GM18511 (cell line): ENCODE data around the gene GULP1.

ENCODE experiments used
- ATAC-seq: cut with Tn5 transposase; IDR thresholded peaks from one replicate; pipeline ENCODE4 v1.9.1; 2021; ENCODE audit warnings: mild to moderate bottlenecking, moderate library complexity; ENCODE audit not compliant: unreplicated experiment

The GULP1 gene

GRCh38 chr2:188414869-188415753 is 123.4 kb downstream of the GULP1 start:
- ATAC-seq: no peak

DNA sequence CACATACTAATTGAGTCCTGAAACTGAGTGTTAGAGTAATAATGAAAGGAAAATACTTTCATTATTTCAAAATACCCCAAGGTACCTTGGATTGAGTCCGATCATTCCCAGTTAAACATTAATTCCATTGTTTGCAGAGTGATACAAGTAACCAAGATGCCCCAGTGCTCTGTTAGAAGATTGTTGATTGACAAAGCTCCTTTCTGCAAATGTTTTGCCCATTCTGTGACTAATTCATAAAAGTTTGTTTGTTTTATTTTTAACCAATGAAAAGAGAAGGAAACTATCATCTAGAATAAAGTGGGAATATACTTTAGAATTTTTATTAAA is 124.0 kb downstream of the GULP1 start:
- ATAC-seq: peak; percentile 68

- peak; percentile 58 for ATAC-seq
Measured at GRCh38 chr2:188416367-188416766, 124.7 kb downstream of the GULP1 start.

DNA sequence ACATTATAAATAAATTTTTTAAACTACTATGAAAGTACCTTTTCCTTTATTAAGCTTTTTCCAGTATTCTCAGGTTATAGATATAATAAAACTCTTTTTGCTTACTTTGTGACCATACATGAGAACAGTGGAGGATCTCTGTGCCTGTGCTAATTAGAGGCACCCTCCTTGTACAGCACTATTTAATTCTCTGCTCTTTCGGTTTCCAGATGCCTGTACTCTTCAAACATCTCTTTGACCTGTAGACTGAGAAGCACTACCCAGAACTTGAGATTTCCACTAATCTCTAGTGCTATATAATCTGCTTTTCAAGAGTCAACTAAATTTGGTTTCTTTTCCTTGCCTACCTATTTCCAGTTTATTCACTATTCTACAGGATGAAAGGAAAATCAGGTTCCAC is 131.1 kb downstream of the GULP1 start:
- ATAC-seq: no peak

DNA sequence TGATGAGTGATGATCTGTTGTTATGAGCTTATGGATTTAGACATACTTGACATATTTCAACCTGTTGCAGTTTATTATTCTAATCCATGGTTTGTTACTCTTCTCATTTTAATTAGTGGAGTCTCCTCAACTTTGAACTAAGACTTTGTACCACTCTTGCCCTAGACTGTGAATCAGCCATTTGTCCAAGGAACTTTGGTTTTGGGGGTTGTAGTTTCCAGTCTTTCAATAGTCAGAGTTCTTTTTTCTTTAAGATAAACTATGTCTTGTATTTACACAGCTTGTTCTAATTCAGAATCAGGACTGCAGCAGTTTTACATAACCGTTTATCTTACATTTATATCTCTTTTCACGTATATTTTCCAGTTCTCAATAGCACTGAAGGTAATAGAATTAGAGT is 133.6 kb downstream of the GULP1 start:
- no peak for ATAC-seq

DNA sequence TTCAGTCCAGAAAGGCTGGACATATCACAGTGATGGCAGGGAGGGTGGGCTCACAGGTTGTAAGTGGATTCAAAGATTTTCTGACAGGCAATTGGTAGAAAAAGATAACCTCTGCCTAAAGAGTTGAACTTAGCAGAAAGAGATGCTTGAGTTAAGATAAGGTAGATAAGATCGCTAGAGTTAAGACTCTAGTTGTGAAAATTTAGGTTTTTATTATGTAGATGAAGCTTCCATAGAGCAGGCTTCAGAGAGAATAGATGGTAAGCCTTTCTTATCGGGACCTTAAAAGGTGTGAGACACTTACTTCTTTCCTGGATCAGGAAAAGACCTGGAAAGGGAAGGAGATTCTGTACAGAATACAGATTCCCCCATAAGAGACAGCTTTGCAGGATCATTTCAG is 134.4 kb downstream of the GULP1 start:
- no peak for ATAC-seq

- no peak for ATAC-seq
Measured at GRCh38 chr2:188430705-188431104, 139.0 kb downstream of the GULP1 start.

DNA sequence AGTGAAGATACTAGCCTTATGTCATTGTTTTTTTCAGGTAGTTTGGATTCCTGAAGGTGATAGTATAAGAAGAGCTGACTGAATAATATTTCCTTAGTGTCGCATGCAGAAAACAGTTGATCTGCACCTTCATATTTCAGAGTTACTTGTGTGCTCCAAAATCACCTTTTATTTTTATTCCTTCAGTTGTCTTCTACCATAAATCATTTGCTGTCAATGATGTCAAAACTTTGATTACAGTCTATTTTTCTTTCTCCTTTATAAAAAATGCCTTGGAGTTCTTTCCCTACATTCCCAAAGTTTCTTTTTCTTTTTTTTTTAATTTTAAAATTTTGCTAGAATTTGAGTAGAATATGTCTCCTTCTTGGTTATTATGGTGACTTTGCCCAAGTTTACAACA is 142.3 kb downstream of the GULP1 start:
- ATAC-seq: no peak

GRCh38 chr2:188435115-188435514 is 143.4 kb downstream of the GULP1 start:
- no peak for ATAC-seq

DNA sequence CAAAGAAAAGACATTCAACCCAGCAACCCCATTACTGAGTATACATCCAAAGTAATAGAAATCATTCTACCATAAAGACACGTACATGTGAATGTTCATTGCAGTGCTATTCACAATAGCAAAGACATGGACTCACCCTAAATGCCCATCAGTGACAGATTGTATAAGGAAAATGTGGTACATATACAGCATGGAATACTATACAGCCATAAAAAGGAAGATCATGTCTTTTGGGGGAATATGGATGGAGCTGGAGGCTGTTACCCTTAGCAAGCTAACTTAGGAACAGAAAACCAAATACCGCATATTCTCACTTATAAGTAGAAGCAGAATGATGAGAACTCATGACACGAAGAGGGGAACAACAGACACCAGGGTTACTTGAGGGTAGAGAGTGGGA is 145.9 kb downstream of the GULP1 start:
- ATAC-seq: no peak

GRCh38 chr2:188439986-188440385 is 148.3 kb downstream of the GULP1 start:
- ATAC-seq: no peak

DNA sequence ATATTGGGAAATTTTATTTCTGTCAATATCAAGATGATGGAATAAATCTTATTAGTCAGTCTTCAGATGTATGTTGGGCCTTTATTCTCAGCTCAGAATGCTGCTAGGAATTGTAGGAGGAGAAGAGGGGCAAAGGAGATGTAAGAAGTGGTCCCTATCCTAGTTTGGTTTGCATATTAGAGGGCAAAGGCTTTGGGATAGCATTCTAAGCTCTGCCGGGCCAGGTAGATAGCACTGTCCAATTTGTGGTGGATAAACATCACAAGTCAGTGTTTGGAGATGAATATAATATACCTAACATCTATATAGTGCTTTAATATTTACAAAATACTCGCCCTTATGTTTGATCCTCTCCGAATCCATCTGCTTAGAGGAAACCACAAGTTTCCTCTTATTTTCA is 149.2 kb downstream of the GULP1 start:
- no peak for ATAC-seq

DNA sequence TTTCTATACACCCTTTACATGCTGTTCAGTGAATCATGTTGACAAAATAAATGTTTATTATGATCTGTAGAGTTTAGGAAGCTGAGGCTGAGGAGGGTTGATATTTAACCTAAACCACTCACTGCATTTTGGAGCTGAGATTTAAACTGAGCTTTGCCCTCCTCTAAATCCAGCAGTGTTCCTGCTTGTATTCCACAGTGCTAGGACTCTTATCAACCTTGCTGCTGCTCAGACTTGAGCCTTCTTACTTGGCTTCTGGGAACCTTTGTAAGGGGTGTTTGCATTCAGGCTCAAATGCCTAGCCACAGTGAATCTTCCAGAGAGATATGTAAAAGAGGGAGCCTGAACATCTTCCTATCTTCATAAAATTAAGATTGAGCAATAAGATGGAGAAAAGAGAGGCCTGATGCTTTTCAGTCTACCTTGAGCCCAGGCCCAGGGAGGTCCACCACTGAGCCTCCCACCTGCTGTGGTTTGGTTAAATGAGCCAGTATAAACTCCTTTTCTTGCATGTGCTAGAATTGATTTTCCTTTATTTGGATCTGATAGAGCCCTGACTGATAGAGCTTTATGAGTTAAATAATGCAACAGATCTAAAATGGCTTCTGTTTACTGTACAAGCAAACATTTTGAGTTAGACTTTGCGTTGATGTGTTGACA is 149.7 kb downstream of the GULP1 start:
- ATAC-seq: no peak

DNA sequence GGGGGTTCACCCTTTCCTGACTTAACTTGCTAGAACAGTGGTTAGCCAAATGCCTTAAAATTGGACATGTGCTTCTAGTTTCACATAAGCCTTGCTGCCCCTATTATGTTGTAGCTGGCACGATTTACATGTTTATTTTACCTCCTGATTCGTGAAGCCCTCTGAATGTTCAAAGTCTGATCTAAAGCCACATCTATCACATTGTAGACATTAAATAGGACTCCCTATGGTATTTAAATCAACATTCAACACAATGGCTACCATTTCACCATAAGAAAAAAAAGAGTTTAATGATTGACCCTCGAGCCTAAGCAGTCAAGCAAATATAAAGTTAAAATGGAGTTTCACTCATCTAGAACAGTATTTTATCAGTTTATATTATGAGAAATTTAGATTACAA is 151.5 kb downstream of the GULP1 start:
- ATAC-seq: no peak

DNA sequence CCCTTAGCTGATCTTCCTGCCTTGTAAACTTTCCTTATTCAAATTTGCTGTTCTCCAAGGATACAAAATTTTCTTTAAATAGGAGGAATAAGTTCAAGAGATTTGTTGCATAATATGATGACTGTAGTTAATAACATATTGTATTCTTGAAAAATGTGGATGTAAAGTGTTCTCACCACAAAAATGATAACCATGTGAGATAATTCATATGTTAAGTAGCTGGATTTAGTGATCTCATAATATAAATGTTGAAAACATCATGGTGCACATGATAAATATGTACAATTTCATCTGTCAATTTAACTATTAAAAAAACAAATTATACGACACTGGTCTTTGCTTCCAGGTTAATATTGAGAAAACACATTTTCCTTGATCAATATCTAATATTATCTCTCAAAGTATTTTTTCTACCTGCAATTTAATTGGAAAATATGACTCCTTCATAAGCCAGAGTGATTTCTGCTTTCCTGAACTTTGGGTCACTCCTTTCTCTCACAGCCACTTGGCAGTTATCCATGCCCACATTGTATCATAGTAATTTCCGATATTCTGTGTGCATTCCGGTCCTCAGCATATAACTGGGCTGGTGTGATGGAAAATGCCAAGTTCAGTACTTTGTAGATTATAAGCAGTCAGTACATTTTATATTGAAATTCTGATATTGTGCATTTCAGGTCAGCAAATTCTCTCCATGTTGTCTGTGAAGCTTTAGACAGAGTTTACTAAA is 152.6 kb downstream of the GULP1 start:
- ATAC-seq: no peak

DNA sequence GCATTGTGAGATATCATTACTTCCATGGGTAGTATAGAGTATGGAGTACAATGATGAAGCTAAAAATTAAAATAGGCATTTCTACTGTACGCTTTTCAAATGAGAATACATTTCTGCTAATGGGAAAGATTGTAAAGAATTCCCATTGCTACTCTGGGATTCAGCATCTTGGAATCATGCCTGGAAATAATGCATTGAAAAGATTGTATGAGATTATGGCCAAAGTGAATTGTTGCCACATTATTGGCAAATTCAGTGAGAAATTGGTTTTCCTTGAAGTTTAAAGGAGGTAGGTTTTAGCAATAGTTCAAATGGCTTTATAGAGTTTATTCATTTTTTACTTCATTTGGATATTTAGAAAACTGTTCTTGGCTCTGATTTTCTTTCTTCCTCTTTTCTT is 157.9 kb downstream of the GULP1 start:
- ATAC-seq: no peak

DNA sequence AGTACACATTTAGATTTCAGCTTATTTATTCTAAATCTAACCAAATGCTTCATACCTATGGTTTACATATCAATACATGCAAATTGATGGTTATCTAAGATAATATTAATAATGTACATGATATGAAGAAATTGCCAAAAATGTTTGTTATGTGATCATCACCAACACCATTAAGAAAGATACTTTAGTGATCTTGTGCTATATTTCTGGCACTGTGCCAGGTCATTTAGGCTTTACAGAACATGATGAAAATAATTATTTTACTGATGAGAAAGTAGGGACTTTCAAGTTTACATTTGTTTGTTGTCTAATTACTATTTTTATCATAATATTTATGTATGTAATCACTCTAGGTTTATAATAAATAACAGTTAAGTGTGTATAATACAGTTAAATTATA is 158.3 kb downstream of the GULP1 start:
- no peak for ATAC-seq

DNA sequence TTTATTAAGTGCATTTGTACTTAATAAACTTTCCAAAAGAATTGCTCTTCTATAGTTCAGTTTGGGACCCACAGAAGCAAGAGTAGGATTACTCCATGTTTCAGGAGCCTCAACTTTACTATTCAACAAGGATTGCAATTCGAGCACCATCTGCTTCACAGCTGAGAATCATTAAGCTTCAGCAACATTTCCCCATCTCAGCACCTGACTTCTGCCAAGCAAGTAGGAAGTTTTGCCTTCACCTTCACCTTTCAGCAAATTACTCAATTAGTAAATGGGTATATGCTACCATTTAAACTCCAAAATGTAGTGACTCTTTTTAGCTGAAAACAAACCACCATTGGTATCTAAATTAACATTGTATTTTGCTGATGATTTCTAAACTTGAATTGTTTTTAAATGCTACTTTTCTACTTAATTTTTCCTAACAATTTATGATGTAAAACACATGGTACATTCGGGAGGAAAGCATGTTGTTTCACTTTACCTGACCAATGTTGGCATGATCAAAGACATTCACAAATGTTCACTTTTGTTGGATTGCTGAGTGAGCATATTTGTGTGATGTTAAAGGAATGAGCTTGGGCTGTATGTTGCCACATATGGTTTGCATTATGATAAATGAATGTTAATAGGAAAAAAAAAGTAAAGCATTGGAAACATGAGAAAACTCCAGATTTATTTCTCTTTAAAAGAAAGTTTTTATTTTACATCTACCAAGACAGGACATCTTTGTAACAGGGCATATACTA is 159.2 kb downstream of the GULP1 start:
- no peak for ATAC-seq

- ATAC-seq: no peak
Measured at GRCh38 chr2:188452084-188452483, 160.4 kb downstream of the GULP1 start.

GRCh38 chr2:188456114-188456909 is 164.6 kb downstream of the GULP1 start:
- ATAC-seq: no peak
